GM12878 (cell line): Measurements from ENCODE around the gene VSTM4. TPM values are rescaled to one million over a fixed set of nuclear protein-coding genes. Genes with fewer than 3 reads are reported as not detected.

ENCODE experiments used
- ATF7 ChIP-seq: fragments of 450-650 bp; IDR thresholded peaks from 2 replicates; pipeline ENCODE4 v1.6.1; 2016; ENCODE audit warnings: low read depth, mild to moderate bottlenecking
- CHD4 ChIP-seq: fragments of 200-600 bp; sonication (generic); IDR thresholded peaks from 2 replicates; pipeline ENCODE4 v1.6.1; 2016; ENCODE audit warnings: mild to moderate bottlenecking
- KAT2A ChIP-seq: conservative IDR thresholded peaks from 2 replicates; pipeline ENCODE4 v1.6.1; 2011; ENCODE audit warnings: low read depth, low read length; ENCODE audit not compliant: control insufficient read depth
- KLF5 ChIP-seq: fragments of 450-650 bp; IDR thresholded peaks from 2 replicates; pipeline ENCODE4 v1.6.1; 2014; ENCODE audit warnings: mild to moderate bottlenecking; ENCODE audit not compliant: partially characterized antibody
- MTA3 ChIP-seq: IDR thresholded peaks from 2 replicates; pipeline ENCODE4 v1.6.1; 2012; ENCODE audit warnings: low read length, inconsistent platforms, borderline replicate concordance
- NFXL1 ChIP-seq: fragments of 450-650 bp; IDR thresholded peaks from 2 replicates; pipeline ENCODE4 v1.6.1; 2017; ENCODE audit warnings: antibody characterized with exemption, mild to moderate bottlenecking, borderline replicate concordance
- NR2C1 ChIP-seq: fragments of 450-650 bp; IDR thresholded peaks from 2 replicates; pipeline ENCODE4 v1.6.1; 2017; ENCODE audit warnings: antibody characterized with exemption, mild to moderate bottlenecking, moderate library complexity
- POLR2A ChIP-seq: IDR thresholded peaks from 2 replicates; pipeline ENCODE4 v1.6.1; 2011; ENCODE audit warnings: low read depth, mild to moderate bottlenecking, low read length
- RAD21 ChIP-seq: IDR thresholded peaks from 2 replicates; pipeline ENCODE4 v1.6.1; 2011; ENCODE audit warnings: mild to moderate bottlenecking, low read depth, low read length, moderate library complexity; ENCODE audit not compliant: insufficient read depth
- SIX5 ChIP-seq: IDR thresholded peaks from 2 replicates; pipeline ENCODE4 v1.6.1; 2011; ENCODE audit warnings: mild to moderate bottlenecking, low read depth, low read length, moderate library complexity; ENCODE audit not compliant: severe bottlenecking
- TARDBP ChIP-seq: IDR thresholded peaks from 2 replicates; pipeline ENCODE4 v1.6.1; 2016; ENCODE audit warnings: borderline replicate concordance
- ZNF24 ChIP-seq: fragments of 450-650 bp; IDR thresholded peaks from 2 replicates; pipeline ENCODE4 v1.6.1; 2017; ENCODE audit warnings: antibody characterized with exemption, mild to moderate bottlenecking
- ZNF274 ChIP-seq: IDR thresholded peaks from one replicate; pipeline ENCODE4 v1.8.0; 2011; ENCODE audit not compliant: insufficient read length, insufficient read depth
- ZNF384 ChIP-seq: IDR thresholded peaks from 2 replicates; pipeline ENCODE4 v1.6.1; 2012; ENCODE audit warnings: low read depth, mild to moderate bottlenecking, low read length, improper control_type of control experiment, borderline replicate concordance
- ZNF622 ChIP-seq: fragments of 450-650 bp; IDR thresholded peaks from 2 replicates; pipeline ENCODE4 v1.6.1; 2017; ENCODE audit warnings: mild to moderate bottlenecking, inconsistent platforms
- polyA plus RNA-seq, 11 experiments: library from polyadenylated mRNA; depleted of rRNA in 4 of 11; unstranded in 6 of 11; stranded (reverse) in 5 of 11; fragments of >200 nt; fragmentation: Nextera tagmentation in 4 of 11; fragmentation: Illumina TruSeq in 1 of 11; extraction: Ambion mirVana in 4 of 11; extraction: Trizol in 1 of 11; gene quantifications; 1 replicate in 1 of 11; 2 replicates in 10 of 11; pipeline versions ENCODE4 v1.2.1 to v1.2.3, GENCODE V29; 2011 to 2016; ENCODE audit warnings: inconsistent platforms in 2 of 11, missing spikeins in 2 of 11, low read depth in 1 of 11
- total RNA-seq, 4 experiments: library from RNA; depleted of rRNA in 3 of 4; stranded (reverse); fragments of >200 nt in 3 of 4; fragmentation: Illumina TruSeq in 1 of 4; extraction: Trizol in 1 of 4; gene quantifications; 2 replicates each; pipeline versions ENCODE4 v1.2.1 to v1.2.3, GENCODE V29; 2013 to 2021
- TF ChIP-seq, protein P1 (sequence below): IDR thresholded peaks from 2 replicates; pipeline ENCODE4 v1.6.1; 2012; ENCODE audit warnings: mild to moderate bottlenecking, low read depth, low read length
- TF ChIP-seq, protein P2 (sequence below): fragments of 450-650 bp; IDR thresholded peaks from 2 replicates; pipeline ENCODE4 v1.6.1; 2017; ENCODE audit warnings: antibody characterized with exemption, mild to moderate bottlenecking, moderate library complexity
- TF ChIP-seq, protein P3 (sequence below): IDR thresholded peaks from 2 replicates; pipeline ENCODE4 v1.6.1; 2011; ENCODE audit warnings: borderline replicate concordance, low read depth, mild to moderate bottlenecking, moderate library complexity, mixed read lengths, low read length; ENCODE audit not compliant: insufficient read depth; ENCODE audit errors: extremely low read length
- TF ChIP-seq, protein P4 (sequence below): fragments of 450-650 bp; IDR thresholded peaks from 2 replicates; pipeline ENCODE4 v1.6.1; 2017; ENCODE audit warnings: mild to moderate bottlenecking
- TF ChIP-seq, protein P5 (sequence below): fragments of 450-650 bp; IDR thresholded peaks from 2 replicates; pipeline ENCODE4 v1.6.1; 2016; ENCODE audit warnings: mild to moderate bottlenecking

The VSTM4 gene
- total and polyA plus RNA-seq, 10 of the 15 experiments (the other 5 are each of a cell fraction or from before 2014, with no cell fraction given): 0.01 to 0.14 (median 0.02) TPM; not detected in 7

DNA sequence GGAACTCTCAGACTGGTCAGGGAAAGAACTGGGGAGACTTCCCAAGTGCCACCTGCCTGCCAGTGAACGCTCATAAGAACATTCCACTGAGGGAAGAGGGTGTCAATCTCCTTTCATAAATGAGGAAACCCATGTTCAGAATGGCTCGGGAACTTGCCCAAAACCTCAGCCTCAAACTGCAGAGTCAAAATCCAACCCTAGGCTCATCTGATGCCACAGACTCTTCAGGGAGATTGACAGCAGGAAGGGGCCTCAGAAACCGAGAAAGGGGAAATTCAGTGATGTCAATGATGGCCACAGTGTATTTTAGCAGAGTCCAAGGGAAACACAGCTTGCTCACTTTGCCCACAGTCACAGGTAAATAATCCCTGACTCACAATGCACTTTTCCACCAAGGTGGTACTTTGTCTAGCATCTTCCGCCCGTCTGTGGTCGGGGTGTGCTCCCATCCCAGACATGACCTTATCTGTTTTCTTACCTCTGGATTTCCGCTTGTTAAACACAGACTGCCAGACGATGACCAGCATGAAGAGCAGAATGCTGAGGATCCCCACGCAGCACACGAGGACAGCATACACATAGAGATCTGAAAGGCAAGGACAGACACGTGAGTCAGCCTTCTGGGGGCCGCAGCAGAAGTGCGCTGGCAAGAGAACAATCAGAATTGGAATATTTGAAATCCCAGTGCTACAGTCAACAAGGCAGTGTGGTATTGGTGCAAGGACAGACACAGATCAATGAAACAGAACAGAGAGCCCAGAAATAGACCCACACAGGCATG, 38.4 kb downstream of the VSTM4 start (continued):
- TF ChIP-seq, protein P1, sequence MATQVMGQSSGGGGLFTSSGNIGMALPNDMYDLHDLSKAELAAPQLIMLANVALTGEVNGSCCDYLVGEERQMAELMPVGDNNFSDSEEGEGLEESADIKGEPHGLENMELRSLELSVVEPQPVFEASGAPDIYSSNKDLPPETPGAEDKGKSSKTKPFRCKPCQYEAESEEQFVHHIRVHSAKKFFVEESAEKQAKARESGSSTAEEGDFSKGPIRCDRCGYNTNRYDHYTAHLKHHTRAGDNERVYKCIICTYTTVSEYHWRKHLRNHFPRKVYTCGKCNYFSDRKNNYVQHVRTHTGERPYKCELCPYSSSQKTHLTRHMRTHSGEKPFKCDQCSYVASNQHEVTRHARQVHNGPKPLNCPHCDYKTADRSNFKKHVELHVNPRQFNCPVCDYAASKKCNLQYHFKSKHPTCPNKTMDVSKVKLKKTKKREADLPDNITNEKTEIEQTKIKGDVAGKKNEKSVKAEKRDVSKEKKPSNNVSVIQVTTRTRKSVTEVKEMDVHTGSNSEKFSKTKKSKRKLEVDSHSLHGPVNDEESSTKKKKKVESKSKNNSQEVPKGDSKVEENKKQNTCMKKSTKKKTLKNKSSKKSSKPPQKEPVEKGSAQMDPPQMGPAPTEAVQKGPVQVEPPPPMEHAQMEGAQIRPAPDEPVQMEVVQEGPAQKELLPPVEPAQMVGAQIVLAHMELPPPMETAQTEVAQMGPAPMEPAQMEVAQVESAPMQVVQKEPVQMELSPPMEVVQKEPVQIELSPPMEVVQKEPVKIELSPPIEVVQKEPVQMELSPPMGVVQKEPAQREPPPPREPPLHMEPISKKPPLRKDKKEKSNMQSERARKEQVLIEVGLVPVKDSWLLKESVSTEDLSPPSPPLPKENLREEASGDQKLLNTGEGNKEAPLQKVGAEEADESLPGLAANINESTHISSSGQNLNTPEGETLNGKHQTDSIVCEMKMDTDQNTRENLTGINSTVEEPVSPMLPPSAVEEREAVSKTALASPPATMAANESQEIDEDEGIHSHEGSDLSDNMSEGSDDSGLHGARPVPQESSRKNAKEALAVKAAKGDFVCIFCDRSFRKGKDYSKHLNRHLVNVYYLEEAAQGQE: no peak
- TF ChIP-seq, protein P2, sequence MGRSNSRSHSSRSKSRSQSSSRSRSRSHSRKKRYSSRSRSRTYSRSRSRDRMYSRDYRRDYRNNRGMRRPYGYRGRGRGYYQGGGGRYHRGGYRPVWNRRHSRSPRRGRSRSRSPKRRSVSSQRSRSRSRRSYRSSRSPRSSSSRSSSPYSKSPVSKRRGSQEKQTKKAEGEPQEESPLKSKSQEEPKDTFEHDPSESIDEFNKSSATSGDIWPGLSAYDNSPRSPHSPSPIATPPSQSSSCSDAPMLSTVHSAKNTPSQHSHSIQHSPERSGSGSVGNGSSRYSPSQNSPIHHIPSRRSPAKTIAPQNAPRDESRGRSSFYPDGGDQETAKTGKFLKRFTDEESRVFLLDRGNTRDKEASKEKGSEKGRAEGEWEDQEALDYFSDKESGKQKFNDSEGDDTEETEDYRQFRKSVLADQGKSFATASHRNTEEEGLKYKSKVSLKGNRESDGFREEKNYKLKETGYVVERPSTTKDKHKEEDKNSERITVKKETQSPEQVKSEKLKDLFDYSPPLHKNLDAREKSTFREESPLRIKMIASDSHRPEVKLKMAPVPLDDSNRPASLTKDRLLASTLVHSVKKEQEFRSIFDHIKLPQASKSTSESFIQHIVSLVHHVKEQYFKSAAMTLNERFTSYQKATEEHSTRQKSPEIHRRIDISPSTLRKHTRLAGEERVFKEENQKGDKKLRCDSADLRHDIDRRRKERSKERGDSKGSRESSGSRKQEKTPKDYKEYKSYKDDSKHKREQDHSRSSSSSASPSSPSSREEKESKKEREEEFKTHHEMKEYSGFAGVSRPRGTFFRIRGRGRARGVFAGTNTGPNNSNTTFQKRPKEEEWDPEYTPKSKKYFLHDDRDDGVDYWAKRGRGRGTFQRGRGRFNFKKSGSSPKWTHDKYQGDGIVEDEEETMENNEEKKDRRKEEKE: no peak
- TF ChIP-seq, protein P3, sequence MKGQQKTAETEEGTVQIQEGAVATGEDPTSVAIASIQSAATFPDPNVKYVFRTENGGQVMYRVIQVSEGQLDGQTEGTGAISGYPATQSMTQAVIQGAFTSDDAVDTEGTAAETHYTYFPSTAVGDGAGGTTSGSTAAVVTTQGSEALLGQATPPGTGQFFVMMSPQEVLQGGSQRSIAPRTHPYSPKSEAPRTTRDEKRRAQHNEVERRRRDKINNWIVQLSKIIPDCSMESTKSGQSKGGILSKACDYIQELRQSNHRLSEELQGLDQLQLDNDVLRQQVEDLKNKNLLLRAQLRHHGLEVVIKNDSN: no peak
- TF ChIP-seq KAT2A: no peak
- TF ChIP-seq RAD21: 0 out of 2 replicates have a peak, but pooled peaks have one; percentile 2
- no peak for TF ChIP-seq ZNF24
- peak; percentile 62 for TF ChIP-seq ATF7
- TF ChIP-seq CHD4: no peak
- TF ChIP-seq ZNF622: no peak
- no peak for TF ChIP-seq POLR2A
- TF ChIP-seq SIX5: no peak
- TF ChIP-seq ZNF274: no peak
- TF ChIP-seq ZNF384: no peak
- no peak for TF ChIP-seq NR2C1
- no peak for TF ChIP-seq TARDBP
- TF ChIP-seq, protein P4, sequence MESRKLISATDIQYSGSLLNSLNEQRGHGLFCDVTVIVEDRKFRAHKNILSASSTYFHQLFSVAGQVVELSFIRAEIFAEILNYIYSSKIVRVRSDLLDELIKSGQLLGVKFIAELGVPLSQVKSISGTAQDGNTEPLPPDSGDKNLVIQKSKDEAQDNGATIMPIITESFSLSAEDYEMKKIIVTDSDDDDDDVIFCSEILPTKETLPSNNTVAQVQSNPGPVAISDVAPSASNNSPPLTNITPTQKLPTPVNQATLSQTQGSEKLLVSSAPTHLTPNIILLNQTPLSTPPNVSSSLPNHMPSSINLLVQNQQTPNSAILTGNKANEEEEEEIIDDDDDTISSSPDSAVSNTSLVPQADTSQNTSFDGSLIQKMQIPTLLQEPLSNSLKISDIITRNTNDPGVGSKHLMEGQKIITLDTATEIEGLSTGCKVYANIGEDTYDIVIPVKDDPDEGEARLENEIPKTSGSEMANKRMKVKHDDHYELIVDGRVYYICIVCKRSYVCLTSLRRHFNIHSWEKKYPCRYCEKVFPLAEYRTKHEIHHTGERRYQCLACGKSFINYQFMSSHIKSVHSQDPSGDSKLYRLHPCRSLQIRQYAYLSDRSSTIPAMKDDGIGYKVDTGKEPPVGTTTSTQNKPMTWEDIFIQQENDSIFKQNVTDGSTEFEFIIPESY: no peak
- no peak for TF ChIP-seq NFXL1
- no peak for TF ChIP-seq KLF5
- no peak for TF ChIP-seq MTA3
- TF ChIP-seq, protein P5, sequence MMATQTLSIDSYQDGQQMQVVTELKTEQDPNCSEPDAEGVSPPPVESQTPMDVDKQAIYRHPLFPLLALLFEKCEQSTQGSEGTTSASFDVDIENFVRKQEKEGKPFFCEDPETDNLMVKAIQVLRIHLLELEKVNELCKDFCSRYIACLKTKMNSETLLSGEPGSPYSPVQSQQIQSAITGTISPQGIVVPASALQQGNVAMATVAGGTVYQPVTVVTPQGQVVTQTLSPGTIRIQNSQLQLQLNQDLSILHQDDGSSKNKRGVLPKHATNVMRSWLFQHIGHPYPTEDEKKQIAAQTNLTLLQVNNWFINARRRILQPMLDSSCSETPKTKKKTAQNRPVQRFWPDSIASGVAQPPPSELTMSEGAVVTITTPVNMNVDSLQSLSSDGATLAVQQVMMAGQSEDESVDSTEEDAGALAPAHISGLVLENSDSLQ: peak; percentile 95
